ENCODE measurements around the gene RAB10. TPM values are rescaled to one million over a fixed set of nuclear protein-coding genes. Genes with fewer than 3 reads are reported as not detected.

Gene RAB10
- total and polyA plus RNA-seq, 4 donors, result 37.6 to 149 (median 85.2) TPM

DNA sequence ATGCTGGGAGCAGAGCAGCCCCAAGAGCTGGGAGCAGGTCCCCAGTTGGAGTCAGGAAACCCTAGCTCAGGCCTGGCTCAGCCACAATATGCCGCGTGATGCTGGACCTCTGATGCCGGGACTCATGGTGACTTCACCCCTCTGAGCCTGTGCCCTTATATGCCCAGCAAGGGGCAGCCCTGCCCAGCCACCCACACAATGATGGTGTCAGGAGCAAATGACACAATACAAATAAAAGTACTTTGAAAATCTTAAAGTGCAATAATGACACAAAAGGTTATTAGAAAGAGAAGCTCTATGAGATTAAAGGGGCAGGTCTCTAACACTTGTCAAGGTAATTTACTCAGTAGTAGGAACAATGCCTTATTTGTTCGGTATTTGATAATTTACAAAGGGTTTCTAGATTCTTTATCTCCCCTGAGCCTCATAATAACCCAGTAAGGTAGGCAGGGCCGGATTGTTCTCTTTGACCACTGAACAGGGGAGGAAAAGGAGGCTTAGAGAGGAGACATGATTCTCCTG is 33.3 kb upstream of the RAB10 start:
- peaks cover 5 to 20% (median 7%) of the 10 kb centered on the region in 5 donors for H3K4me1 ChIP-seq (ENCODE audit: control insufficient read depth in 5 of 5, insufficient read depth in 5 of 5, low read length in 5 of 5)
- no peak overlapping the region for H3K9ac ChIP-seq (ENCODE audit: insufficient read depth in 1 of 2, low read length in 2 of 2)
- peak; percentile 37 for ATAC-seq (ENCODE audit: insufficient read depth, low FRiP score)
- no peaks in the 10 kb centered on the region for H3K27me3 ChIP-seq (ENCODE audit: control insufficient read depth in 3 of 3, insufficient read depth in 3 of 3, low read length in 2 of 3)
- no peak overlapping the region for H3K27ac ChIP-seq (ENCODE audit: low read depth in 1 of 2, low read length in 1 of 2)
- H3K9me3 ChIP-seq (ENCODE audit: control insufficient read depth in 4 of 4, insufficient read depth in 3 of 4, low read length in 3 of 4), result no peaks in the 10 kb centered on the region
- TF ChIP-seq, protein P1, sequence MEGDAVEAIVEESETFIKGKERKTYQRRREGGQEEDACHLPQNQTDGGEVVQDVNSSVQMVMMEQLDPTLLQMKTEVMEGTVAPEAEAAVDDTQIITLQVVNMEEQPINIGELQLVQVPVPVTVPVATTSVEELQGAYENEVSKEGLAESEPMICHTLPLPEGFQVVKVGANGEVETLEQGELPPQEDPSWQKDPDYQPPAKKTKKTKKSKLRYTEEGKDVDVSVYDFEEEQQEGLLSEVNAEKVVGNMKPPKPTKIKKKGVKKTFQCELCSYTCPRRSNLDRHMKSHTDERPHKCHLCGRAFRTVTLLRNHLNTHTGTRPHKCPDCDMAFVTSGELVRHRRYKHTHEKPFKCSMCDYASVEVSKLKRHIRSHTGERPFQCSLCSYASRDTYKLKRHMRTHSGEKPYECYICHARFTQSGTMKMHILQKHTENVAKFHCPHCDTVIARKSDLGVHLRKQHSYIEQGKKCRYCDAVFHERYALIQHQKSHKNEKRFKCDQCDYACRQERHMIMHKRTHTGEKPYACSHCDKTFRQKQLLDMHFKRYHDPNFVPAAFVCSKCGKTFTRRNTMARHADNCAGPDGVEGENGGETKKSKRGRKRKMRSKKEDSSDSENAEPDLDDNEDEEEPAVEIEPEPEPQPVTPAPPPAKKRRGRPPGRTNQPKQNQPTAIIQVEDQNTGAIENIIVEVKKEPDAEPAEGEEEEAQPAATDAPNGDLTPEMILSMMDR (IDR thresholded peaks at IDR 0.05; ENCODE audit: control extremely low read depth, extremely low read depth), result no peak
- WGBS, 2 donors, result 61 to 63% methylated on average over 5 of the region's 5 CpGs
- no peaks in the 10 kb centered on the region for H3K36me3 ChIP-seq (ENCODE audit: control insufficient read depth in 4 of 4, insufficient read depth in 4 of 4, low read length in 4 of 4)
- H3K4me3 ChIP-seq, result no peak overlapping the region
- no peak for DNase-seq

DNA sequence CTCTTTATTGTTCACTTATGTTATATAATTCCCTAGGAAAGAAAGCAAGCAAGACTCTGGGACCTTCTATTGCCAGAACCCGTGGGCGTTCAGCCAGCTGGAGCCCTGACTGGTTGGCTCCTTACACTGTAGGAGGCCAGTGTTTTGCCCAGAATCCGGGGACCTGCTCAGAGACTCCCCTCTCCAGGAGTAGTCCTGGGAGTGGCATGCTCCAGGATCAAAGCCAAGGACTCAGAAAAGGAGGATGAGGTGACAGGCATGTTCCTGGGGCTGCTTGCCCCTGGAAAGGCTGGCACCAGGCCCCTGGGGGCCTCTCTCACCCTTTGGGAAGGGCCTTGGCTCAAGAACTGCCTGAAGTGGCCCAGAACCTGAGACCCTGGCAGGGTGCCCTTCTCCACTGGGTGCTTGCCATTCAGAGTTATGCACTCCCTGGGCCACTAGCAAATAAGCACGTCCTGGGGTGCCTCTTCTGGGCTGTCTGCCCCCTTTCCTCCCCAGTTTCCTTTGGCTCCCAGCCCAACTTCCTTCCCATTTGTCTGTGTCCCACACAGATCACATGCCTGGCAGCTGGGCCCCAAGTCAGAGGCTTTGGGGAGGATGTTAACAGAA is 32.0 kb upstream of the RAB10 start:
- no peak overlapping the region for H3K9ac ChIP-seq (ENCODE audit: insufficient read depth in 1 of 2, low read length in 2 of 2)
- ATAC-seq (ENCODE audit: insufficient read depth, low FRiP score) (peak; percentile 46), DNase-seq (peak; percentile 74 to 88 (median 82))
- no peak overlapping the region for H3K4me3 ChIP-seq
- no peaks in the 10 kb centered on the region for H3K27me3 ChIP-seq (ENCODE audit: control insufficient read depth in 3 of 3, insufficient read depth in 3 of 3, low read length in 2 of 3)
- TF ChIP-seq, protein P1 (IDR thresholded peaks at IDR 0.05; ENCODE audit: control extremely low read depth, extremely low read depth), result no peak
- H3K4me1 ChIP-seq (ENCODE audit: control insufficient read depth in 5 of 5, insufficient read depth in 5 of 5, low read length in 5 of 5), result peaks cover 5 to 20% (median 7%) of the 10 kb centered on the region in 5 donors
- H3K27ac ChIP-seq (ENCODE audit: low read depth in 1 of 2, low read length in 1 of 2), result peak overlapping the region in 1 of 2 donors; percentile 65
- WGBS, 2 donors, result 13 to 27% methylated on average over 4 of the region's 4 CpGs
- no peaks in the 10 kb centered on the region for H3K9me3 ChIP-seq (ENCODE audit: control insufficient read depth in 4 of 4, insufficient read depth in 3 of 4, low read length in 3 of 4)
- no peaks in the 10 kb centered on the region for H3K36me3 ChIP-seq (ENCODE audit: control insufficient read depth in 4 of 4, insufficient read depth in 4 of 4, low read length in 4 of 4)

DNA sequence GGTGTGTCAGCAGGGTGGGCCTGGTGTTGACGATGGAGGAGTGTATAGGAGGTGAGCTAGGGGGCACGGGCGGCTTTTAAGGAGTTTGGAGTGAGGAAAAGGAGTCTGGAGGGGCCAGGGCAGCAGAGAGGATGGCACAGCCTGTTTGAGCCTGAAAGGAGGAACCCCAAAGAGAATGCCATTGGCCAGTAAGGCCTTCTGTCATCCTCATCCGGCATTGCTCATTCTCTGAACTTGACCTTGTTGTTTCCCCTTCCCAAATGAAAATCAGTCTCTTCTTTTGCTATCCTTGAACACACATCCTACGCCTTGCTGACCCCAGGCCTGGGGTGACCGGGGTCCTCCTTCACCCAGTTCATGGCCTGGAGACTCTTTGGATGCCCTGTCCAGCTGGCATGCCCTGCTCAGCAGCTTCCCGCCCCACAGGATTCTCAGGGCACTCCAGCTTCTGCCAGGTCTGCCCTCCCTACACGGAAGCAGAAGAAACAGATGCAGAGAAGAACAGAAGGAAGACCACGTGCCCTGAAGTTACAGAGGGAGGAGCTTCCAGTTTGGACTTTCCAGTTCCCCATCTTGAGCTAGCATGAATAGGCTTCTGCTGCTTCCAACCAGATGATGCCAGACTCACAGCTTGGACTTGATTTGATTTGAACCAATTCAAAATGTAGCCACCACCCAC is 31.1 kb upstream of the RAB10 start:
- H3K36me3 ChIP-seq (ENCODE audit: control insufficient read depth in 4 of 4, insufficient read depth in 4 of 4, low read length in 4 of 4), result no peaks in the 10 kb centered on the region
- no peak overlapping the region for H3K9ac ChIP-seq (ENCODE audit: insufficient read depth in 1 of 2, low read length in 2 of 2)
- H3K9me3 ChIP-seq (ENCODE audit: control insufficient read depth in 4 of 4, insufficient read depth in 3 of 4, low read length in 3 of 4), result no peaks in the 10 kb centered on the region
- no peaks in the 10 kb centered on the region for H3K27me3 ChIP-seq (ENCODE audit: control insufficient read depth in 3 of 3, insufficient read depth in 3 of 3, low read length in 2 of 3)
- TF ChIP-seq, protein P1 (IDR thresholded peaks at IDR 0.05; ENCODE audit: control extremely low read depth, extremely low read depth), result no peak
- 49 to 67% methylated on average over 9 of the region's 9 CpGs for WGBS, 2 donors
- H3K4me1 ChIP-seq (ENCODE audit: control insufficient read depth in 5 of 5, insufficient read depth in 5 of 5, low read length in 5 of 5), result peaks cover 5 to 20% (median 7%) of the 10 kb centered on the region in 5 donors
- peak overlapping the region in 1 of 2 donors; percentile 65 for H3K27ac ChIP-seq (ENCODE audit: low read depth in 1 of 2, low read length in 1 of 2)
- DNase-seq (peak in 1 of 3 donors; percentile 30), ATAC-seq (ENCODE audit: insufficient read depth, low FRiP score) (no peak)
- no peak overlapping the region for H3K4me3 ChIP-seq
